Vagina (tissue), 2 donors: Measurements from ENCODE around the gene HMMR.

Experiments used
- CTCF ChIP-seq, 3 experiments: fragments of 450-650 bp in 2 of 3; fragments of 200-600 bp in 1 of 3; sonication (generic) in 1 of 3; IDR thresholded peaks; one replicate each; pipeline ENCODE4 v1.5.1; 2017 to 2019; ENCODE audit warnings: antibody characterized with exemption in 3 of 3, mild to moderate bottlenecking in 2 of 3, moderate library complexity in 2 of 3
- POLR2A ChIP-seq, 2 donors: fragments of 450-650 bp; IDR thresholded peaks; one replicate each; pipeline ENCODE4 v1.6.1; 2017; ENCODE audit warnings: antibody characterized with exemption in 2 of 2, mild to moderate bottlenecking in 2 of 2, moderate library complexity in 2 of 2
- POLR2AphosphoS5 ChIP-seq, 2 donors: sonication (generic); formaldehyde crosslinking; IDR thresholded peaks; one replicate each; pipeline ENCODE4 v1.9.0; 2017; ENCODE audit warnings: antibody characterized with exemption in 2 of 2, mild to moderate bottlenecking in 2 of 2, low read depth in 1 of 2; ENCODE audit not compliant: insufficient read depth in 1 of 2

- TF ChIP-seq CTCF (IDR thresholded peaks at IDR 0.05) (no peak), POLR2A (IDR thresholded peaks at IDR 0.05) (no peak), POLR2AphosphoS5 (IDR thresholded peaks at IDR 0.05; ENCODE audit: insufficient read depth in 1 of 2, low read depth in 1 of 2) (no peak)
These were observed 23.9 kb upstream of the HMMR start for GRCh38 chr5:163436515-163436914.
